HG03469 (cell line): ENCODE results near the gene TRPC6.

ENCODE experiments used
- ATAC-seq: cut with Tn5 transposase; IDR thresholded peaks from one replicate; pipeline ENCODE4 v1.9.1; 2021; ENCODE audit warnings: mild to moderate bottlenecking, moderate library complexity, moderate number of reproducible peaks; ENCODE audit not compliant: unreplicated experiment

Gene TRPC6

DNA sequence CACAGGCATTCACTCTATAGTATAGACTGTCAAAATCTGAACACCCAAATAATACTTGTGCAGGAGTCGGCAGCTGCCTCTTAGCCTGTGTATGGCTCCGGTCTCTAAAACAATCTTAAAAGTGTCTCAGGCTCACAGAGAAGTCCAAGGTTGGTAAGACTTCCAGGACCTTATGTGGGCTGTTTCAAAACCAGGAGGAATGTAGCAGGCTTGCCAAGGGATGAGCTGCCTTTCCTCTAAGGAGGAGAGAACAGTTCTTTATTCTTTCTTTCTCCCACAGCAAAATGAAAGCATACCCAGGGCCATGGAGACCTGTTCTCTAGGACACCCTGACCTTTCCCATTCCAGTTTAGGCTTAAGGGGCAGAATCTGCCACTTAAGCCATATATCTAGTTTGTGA is 176.5 kb downstream of the TRPC6 start:
- ATAC-seq, result no peak
